ENCODE data around the gene ANGPTL2.

Gene ANGPTL2

DNA sequence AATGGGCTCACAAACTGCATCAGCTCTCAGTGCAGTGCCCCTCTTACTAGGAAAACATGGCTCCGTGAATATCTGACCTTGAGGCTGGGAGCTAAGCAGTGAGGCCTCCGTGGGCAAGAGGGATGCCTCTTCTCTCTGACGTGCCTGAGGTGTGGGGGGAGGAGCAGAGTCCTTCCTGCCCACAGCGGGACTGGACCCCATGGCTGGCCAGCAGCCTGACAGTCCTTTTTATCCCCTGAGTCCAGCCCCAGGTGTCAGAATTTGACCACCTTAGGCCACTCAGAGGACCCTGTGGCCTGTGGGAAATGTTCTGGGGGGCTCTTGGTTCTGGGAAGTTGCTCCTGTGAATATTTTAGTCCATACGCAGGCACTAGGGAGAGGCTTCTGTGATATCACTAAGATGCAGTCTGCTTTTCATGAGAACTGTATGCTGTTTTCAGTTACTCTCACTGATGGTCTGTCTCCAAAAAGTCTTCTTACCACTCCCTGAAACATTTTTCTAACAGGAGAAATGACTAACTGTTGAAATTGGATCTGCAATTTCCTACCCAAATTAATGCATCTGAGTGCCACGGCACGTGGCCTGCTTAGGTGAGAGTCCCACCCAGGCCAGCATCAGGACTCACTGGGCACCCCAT, 23.4 kb downstream of the ANGPTL2 start:
- H4K20me1 ChIP-seq (ENCODE audit: insufficient read depth, low read length) = peaks cover 11% of the 10 kb centered on the region; the same call in 1 of the 2 replicates
- no peak overlapping the region for H3K4me2 ChIP-seq (ENCODE audit: insufficient read depth, low read length)
- H2AFZ ChIP-seq (ENCODE audit: low read depth, low read length) = no peak overlapping the region
- H3K36me3 ChIP-seq (ENCODE audit: insufficient read depth, low read length) = no peaks in the 10 kb centered on the region
- H3K9ac ChIP-seq (ENCODE audit: low read depth, low read length) = no peak overlapping the region
- H3K4me3 ChIP-seq (ENCODE audit: low read depth in 1 of 2, low read length in 2 of 2) = no peak overlapping the region
- no peaks in the 10 kb centered on the region for H3K4me1 ChIP-seq (ENCODE audit: insufficient read depth, low read length)
- no peak overlapping the region for H3K27ac ChIP-seq (ENCODE audit: low read length)
- ATAC-seq (ENCODE audit: insufficient read depth, low read depth) (no peak), DNase-seq (no peak)
- H3K9me3 ChIP-seq (ENCODE audit: insufficient read depth, low read length, severe bottlenecking) = no peaks in the 10 kb centered on the region
- TF ChIP-seq EZH2 (IDR thresholded peaks at IDR 0.05; ENCODE audit: borderline replicate concordance, low read depth, low read length, severe bottlenecking) = no peak
- TF ChIP-seq, protein P1, sequence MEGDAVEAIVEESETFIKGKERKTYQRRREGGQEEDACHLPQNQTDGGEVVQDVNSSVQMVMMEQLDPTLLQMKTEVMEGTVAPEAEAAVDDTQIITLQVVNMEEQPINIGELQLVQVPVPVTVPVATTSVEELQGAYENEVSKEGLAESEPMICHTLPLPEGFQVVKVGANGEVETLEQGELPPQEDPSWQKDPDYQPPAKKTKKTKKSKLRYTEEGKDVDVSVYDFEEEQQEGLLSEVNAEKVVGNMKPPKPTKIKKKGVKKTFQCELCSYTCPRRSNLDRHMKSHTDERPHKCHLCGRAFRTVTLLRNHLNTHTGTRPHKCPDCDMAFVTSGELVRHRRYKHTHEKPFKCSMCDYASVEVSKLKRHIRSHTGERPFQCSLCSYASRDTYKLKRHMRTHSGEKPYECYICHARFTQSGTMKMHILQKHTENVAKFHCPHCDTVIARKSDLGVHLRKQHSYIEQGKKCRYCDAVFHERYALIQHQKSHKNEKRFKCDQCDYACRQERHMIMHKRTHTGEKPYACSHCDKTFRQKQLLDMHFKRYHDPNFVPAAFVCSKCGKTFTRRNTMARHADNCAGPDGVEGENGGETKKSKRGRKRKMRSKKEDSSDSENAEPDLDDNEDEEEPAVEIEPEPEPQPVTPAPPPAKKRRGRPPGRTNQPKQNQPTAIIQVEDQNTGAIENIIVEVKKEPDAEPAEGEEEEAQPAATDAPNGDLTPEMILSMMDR (IDR thresholded peaks at IDR 0.05; ENCODE audit: borderline replicate concordance, extremely low read depth, low read length, poor library complexity, severe bottlenecking) = no peak
- H3K79me2 ChIP-seq (ENCODE audit: insufficient read depth, low read length) = no peaks in the 10 kb centered on the region
- peaks cover 6% of the 10 kb centered on the region for H3K27me3 ChIP-seq (ENCODE audit: insufficient read depth, low read length, poor library complexity)

DNA sequence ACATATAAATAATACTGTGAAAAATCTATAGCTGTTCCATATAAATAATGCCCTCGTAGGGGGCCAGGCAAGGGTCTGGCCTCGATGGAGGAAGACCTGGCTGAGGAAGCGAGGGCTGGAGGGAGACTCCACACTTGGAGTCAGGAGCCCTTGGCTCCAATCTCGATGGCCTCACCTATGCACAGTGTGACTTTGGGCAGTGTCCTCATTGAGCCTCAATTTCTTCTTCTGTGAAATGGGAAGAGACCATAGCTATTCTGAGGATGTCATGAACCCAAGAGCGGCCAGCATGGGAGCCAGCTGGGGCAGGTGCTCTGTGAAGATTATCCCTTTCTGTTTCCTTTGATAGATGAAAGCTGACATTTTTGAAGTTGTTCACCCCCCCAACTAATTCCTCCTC, 24.8 kb downstream of the ANGPTL2 start:
- Histone ChIP-seq H3K27me3 (ENCODE audit: insufficient read depth, low read length, poor library complexity) (peaks cover 6% of the 10 kb centered on the region), H3K4me3 (ENCODE audit: low read depth in 1 of 2, low read length in 2 of 2) (no peak overlapping the region), H4K20me1 (ENCODE audit: insufficient read depth, low read length) (peaks cover 11% of the 10 kb centered on the region; the same call in 1 of the 2 replicates), H3K79me2 (ENCODE audit: insufficient read depth, low read length) (no peaks in the 10 kb centered on the region), H3K36me3 (ENCODE audit: insufficient read depth, low read length) (no peaks in the 10 kb centered on the region), H3K4me2 (ENCODE audit: insufficient read depth, low read length) (no peak overlapping the region), H2AFZ (ENCODE audit: low read depth, low read length) (no peak overlapping the region), H3K9me3 (ENCODE audit: insufficient read depth, low read length, severe bottlenecking) (no peaks in the 10 kb centered on the region), H3K4me1 (ENCODE audit: insufficient read depth, low read length) (no peaks in the 10 kb centered on the region), H3K27ac (ENCODE audit: low read length) (no peak overlapping the region), H3K9ac (ENCODE audit: low read depth, low read length) (no peak overlapping the region)
- no peak for TF ChIP-seq EZH2 (IDR thresholded peaks at IDR 0.05; ENCODE audit: borderline replicate concordance, low read depth, low read length, severe bottlenecking)
- TF ChIP-seq, protein P1 (IDR thresholded peaks at IDR 0.05; ENCODE audit: borderline replicate concordance, extremely low read depth, low read length, poor library complexity, severe bottlenecking) = no peak
- no peak for ATAC-seq (ENCODE audit: insufficient read depth, low read depth)
- DNase-seq = no peak

DNA sequence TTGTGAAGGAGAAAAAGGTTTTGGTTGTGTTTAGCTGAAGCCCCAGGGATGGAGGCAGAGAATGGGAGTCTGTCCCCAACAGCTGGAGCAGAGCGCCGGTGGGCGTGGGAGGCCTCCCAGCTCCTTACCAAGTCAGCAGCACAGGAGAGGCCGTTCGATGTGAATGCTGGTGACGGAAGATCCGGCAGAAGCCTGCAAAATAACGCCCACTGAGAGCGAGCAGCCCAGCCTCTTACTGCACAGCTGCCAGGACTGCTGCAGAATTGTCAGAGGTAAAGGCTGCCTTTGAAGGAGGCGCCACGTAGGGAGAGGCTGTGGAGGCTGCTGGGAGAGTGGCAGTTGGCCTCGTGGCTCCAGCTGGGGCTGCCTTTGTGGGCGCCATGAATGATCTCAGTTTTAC, 26.2 kb downstream of the ANGPTL2 start:
- Histone ChIP-seq H3K4me3 (ENCODE audit: low read depth in 1 of 2, low read length in 2 of 2) (no peak overlapping the region), H3K9ac (ENCODE audit: low read depth, low read length) (no peak overlapping the region), H3K4me2 (ENCODE audit: insufficient read depth, low read length) (no peak overlapping the region), H2AFZ (ENCODE audit: low read depth, low read length) (no peak overlapping the region), H3K36me3 (ENCODE audit: insufficient read depth, low read length) (no peaks in the 10 kb centered on the region), H3K27me3 (ENCODE audit: insufficient read depth, low read length, poor library complexity) (peaks cover 10% of the 10 kb centered on the region), H3K4me1 (ENCODE audit: insufficient read depth, low read length) (no peaks in the 10 kb centered on the region), H3K27ac (ENCODE audit: low read length) (no peak overlapping the region), H3K9me3 (ENCODE audit: insufficient read depth, low read length, severe bottlenecking) (no peaks in the 10 kb centered on the region), H4K20me1 (ENCODE audit: insufficient read depth, low read length) (peaks cover 17% of the 10 kb centered on the region; the same call in 1 of the 2 replicates), H3K79me2 (ENCODE audit: insufficient read depth, low read length) (no peaks in the 10 kb centered on the region)
- ATAC-seq (ENCODE audit: insufficient read depth, low read depth) (no peak), DNase-seq (peak; percentile 4)
- TF ChIP-seq EZH2 (IDR thresholded peaks at IDR 0.05; ENCODE audit: borderline replicate concordance, low read depth, low read length, severe bottlenecking) = no peak
- TF ChIP-seq, protein P1 (IDR thresholded peaks at IDR 0.05; ENCODE audit: borderline replicate concordance, extremely low read depth, low read length, poor library complexity, severe bottlenecking) = no peak

Measured in DND-41 (cell line).